ENCODE results near the gene PAX2. TPM values are rescaled to one million over a fixed set of nuclear protein-coding genes. Genes with fewer than 3 reads are reported as not detected.

PAX2 gene
- total RNA-seq (102 TPM), polyA plus RNA-seq (ENCODE audit: insufficient read depth, low read depth, low replicate concordance) (28.3 TPM)
- long read RNA-seq, donor 1, transcript PAX2-202 (10 exons, 3,193 nt): major isoform, 5 of 57 reads
- long read RNA-seq, donor 1, partial matches to known transcripts: 52 of 57 reads
- long read RNA-seq, donor 1, other reads (novel, unspliced or antisense): 0 of 57 reads
- long read RNA-seq, donor 2, full-length matches to known transcripts: 3 of 8 reads
- long read RNA-seq, donor 2, partial matches to known transcripts: 5 of 8 reads
- long read RNA-seq, donor 2, other reads (novel, unspliced or antisense): 0 of 8 reads
- long read RNA-seq, donor 3, full-length matches to known transcripts: 1 of 13 reads
- long read RNA-seq, donor 3, partial matches to known transcripts: 12 of 13 reads
- long read RNA-seq, donor 3, other reads (novel, unspliced or antisense): 0 of 13 reads
- long read RNA-seq, donor 4, full-length matches to known transcripts: 4 of 4 reads
- long read RNA-seq, donor 4, partial matches to known transcripts: 0 of 4 reads
- long read RNA-seq, donor 4, other reads (novel, unspliced or antisense): 0 of 4 reads
- long read RNA-seq, donor 5: 0 reads
- long read RNA-seq, donor 6, full-length matches to known transcripts: 1 of 1 reads
- long read RNA-seq, donor 6, partial matches to known transcripts: 0 of 1 reads
- long read RNA-seq, donor 6, other reads (novel, unspliced or antisense): 0 of 1 reads
- long read RNA-seq, donor 7, partial matches to known transcripts: 1 of 116 reads
- long read RNA-seq, donor 7, other reads (novel, unspliced or antisense): 115 of 116 reads
- long read RNA-seq, donor 8, full-length matches to known transcripts: 3 of 3 reads
- long read RNA-seq, donor 8, partial matches to known transcripts: 0 of 3 reads
- long read RNA-seq, donor 8, other reads (novel, unspliced or antisense): 0 of 3 reads
- long read RNA-seq, donor 9, partial matches to known transcripts: 0 of 2 reads
- long read RNA-seq, donor 9, other reads (novel, unspliced or antisense): 0 of 2 reads
- long read RNA-seq, donor 10, full-length matches to known transcripts: 5 of 12 reads
- long read RNA-seq, donor 10, partial matches to known transcripts: 7 of 12 reads
- long read RNA-seq, donor 10, other reads (novel, unspliced or antisense): 0 of 12 reads

- peak within 1 kb of the TSS; percentile 70 to 82 (median 78) for H3K4me3 ChIP-seq (ENCODE audit: low read length in 3 of 3)
- no peak for TF ChIP-seq CTCF (IDR thresholded peaks at IDR 0.05; ENCODE audit: borderline replicate concordance, extremely low read depth, insufficient read depth)
- peaks cover 2 to 23% (median 8%) of the 10 kb centered on the region in 3 donors for H3K4me1 ChIP-seq (ENCODE audit: control insufficient read depth in 2 of 3, insufficient read depth in 2 of 3, low read depth in 1 of 3, low read length in 3 of 3)
- no peaks in the 10 kb centered on the region for H3K9me3 ChIP-seq (ENCODE audit: control insufficient read depth in 2 of 3, insufficient read depth in 1 of 3, low read length in 3 of 3)
- H3K36me3 ChIP-seq (ENCODE audit: control insufficient read depth in 2 of 3, insufficient read depth in 3 of 3, low read length in 3 of 3): no peaks in the 10 kb centered on the region
- FAIRE-seq (no peak), DNase-seq (peak; percentile 94 to 99 (median 98))
- peak within 1 kb of the TSS; percentile 74 to 80 (median 78) for H3K9ac ChIP-seq (ENCODE audit: low read length in 3 of 3)
- peak within 1 kb of the TSS; percentile 72 to 78 for H3K27ac ChIP-seq (ENCODE audit: low read depth in 2 of 2, low read length in 2 of 2)
- peaks cover 20% of the 10 kb centered on the region for H3K27me3 ChIP-seq (ENCODE audit: control insufficient read depth, insufficient read depth, low read length)
- intact Hi-C loops (cut with DNase I): no loop called here
These were observed at the start of gene PAX2 for GRCh38 chr10:100744987-100745881. TSS of gene PAX2 (plus strand) at chr10:100745582. CDS start at chr10:100746261, 679 bp downstream.

DNA sequence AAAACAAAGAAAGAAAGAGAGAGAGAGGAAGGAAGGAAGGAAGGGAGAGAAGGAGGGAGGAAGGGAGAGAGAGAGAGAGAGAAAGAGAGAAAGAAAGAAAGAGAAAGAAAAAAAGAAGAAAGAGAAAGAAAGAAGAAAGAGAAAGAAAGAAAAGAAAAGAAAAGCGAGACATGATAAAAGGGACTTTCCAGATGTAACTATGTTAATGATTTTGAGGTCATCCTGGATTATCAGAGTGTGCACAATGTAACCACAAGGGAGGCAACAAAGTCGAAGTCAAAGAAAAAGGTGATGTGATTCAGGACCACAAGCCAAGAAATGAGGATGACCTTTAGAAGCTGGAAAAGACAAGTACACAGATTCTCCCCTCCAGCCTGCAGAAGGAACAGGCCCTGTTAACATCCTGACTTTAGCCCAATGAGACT, 48.9 kb upstream of the PAX2 start:
- H3K9ac ChIP-seq (ENCODE audit: low read length in 3 of 3): no peak overlapping the region
- H3K4me3 ChIP-seq (ENCODE audit: low read length in 3 of 3): no peak overlapping the region
- no peaks in the 10 kb centered on the region for H3K36me3 ChIP-seq (ENCODE audit: control insufficient read depth in 2 of 3, insufficient read depth in 3 of 3, low read length in 3 of 3)
- DNase-seq (no peak), FAIRE-seq (no peak)
- no peaks in the 10 kb centered on the region for H3K9me3 ChIP-seq (ENCODE audit: control insufficient read depth in 2 of 3, insufficient read depth in 1 of 3, low read length in 3 of 3)
- no peak overlapping the region for H3K27ac ChIP-seq (ENCODE audit: low read depth in 2 of 2, low read length in 2 of 2)
- intact Hi-C loops (cut with DNase I): no loop called here
- H3K27me3 ChIP-seq (ENCODE audit: control insufficient read depth, insufficient read depth, low read length): no peaks in the 10 kb centered on the region
- H3K4me1 ChIP-seq (ENCODE audit: control insufficient read depth in 2 of 3, insufficient read depth in 2 of 3, low read depth in 1 of 3, low read length in 3 of 3): no peaks in the 10 kb centered on the region
- TF ChIP-seq CTCF (IDR thresholded peaks at IDR 0.05; ENCODE audit: borderline replicate concordance, extremely low read depth, insufficient read depth): no peak

DNA sequence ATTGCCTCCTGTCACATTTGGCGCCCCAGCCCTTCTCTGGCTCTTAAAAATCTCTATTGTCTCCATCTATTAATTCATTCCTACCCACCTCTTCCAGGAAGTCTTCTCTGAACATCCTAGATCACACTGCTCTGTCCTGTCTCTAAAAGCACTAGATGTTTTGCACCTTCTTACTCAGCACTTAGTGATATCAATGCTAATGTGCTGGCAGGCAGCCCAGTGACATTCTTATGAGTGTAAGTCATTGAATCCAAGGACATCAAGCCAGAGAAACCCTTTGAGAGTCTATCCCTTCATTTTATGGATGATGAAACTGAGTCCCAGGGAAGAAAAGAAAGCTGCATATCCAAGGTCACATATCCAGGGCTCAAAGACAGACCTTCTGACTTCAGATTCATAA, 48.3 kb upstream of the PAX2 start:
- no peak for TF ChIP-seq CTCF (IDR thresholded peaks at IDR 0.05; ENCODE audit: borderline replicate concordance, extremely low read depth, insufficient read depth)
- Histone ChIP-seq H3K9me3 (ENCODE audit: control insufficient read depth in 2 of 3, insufficient read depth in 1 of 3, low read length in 3 of 3) (no peaks in the 10 kb centered on the region), H3K36me3 (ENCODE audit: control insufficient read depth in 2 of 3, insufficient read depth in 3 of 3, low read length in 3 of 3) (no peaks in the 10 kb centered on the region), H3K9ac (ENCODE audit: low read length in 3 of 3) (no peak overlapping the region), H3K4me1 (ENCODE audit: control insufficient read depth in 2 of 3, insufficient read depth in 2 of 3, low read depth in 1 of 3, low read length in 3 of 3) (no peaks in the 10 kb centered on the region), H3K27me3 (ENCODE audit: control insufficient read depth, insufficient read depth, low read length) (no peaks in the 10 kb centered on the region), H3K27ac (ENCODE audit: low read depth in 2 of 2, low read length in 2 of 2) (no peak overlapping the region), H3K4me3 (ENCODE audit: low read length in 3 of 3) (no peak overlapping the region)
- intact Hi-C loops (cut with DNase I): no loop called here
- peak in 1 of 5 donors; percentile 39 for DNase-seq
- FAIRE-seq: no peak
